LHCN-M2 (cell line): ENCODE data around the gene STAT3. TPM values are rescaled to one million over a fixed set of nuclear protein-coding genes. Genes with fewer than 3 reads are reported as not detected.

Experiments used
- total RNA-seq: library from RNA; depleted of rRNA; stranded (reverse); fragments of >200 nt; gene quantifications from 2 replicates; pipeline ENCODE4 v1.2.3, GENCODE V29; 2014; rRNA removed

STAT3 gene
- total RNA-seq, 1 experiment from 2014 or later, result 60.3 TPM

Other genes with a start within 250 kb of the STAT3 start
- 111 and 139 TPM in 2 replicates for gene RAB5C, start 233.5 kb downstream of the STAT3 start, total RNA-seq
- under 0.01 TPM in 1 of 2 replicates, not detected in the other for gene KCNH4, start 207.3 kb downstream of the STAT3 start, total RNA-seq
- not detected in 2 replicates for gene HCRT, start 203.0 kb downstream of the STAT3 start, total RNA-seq
- 14.6 and 16.8 TPM in 2 replicates for gene GHDC, start 193.9 kb downstream of the STAT3 start, total RNA-seq
- 12.6 and 14.2 TPM in 2 replicates for gene STAT5B, start 112.1 kb downstream of the STAT3 start, total RNA-seq
- gene STAT5A, start 99.9 kb downstream of the STAT3 start, total RNA-seq, result 4.5 and 5.2 TPM in 2 replicates
- 308 and 325 TPM in 2 replicates for gene CAVIN1, start 34.8 kb upstream of the STAT3 start, total RNA-seq
- 38.2 and 43.8 TPM in 2 replicates for gene ATP6V0A1, start 70.4 kb upstream of the STAT3 start, total RNA-seq
- 94.8 and 97.0 TPM in 2 replicates for gene NAGLU, start 147.8 kb upstream of the STAT3 start, total RNA-seq
- gene HSD17B1, start 164.5 kb upstream of the STAT3 start, total RNA-seq, result 0.26 and 0.34 TPM in 2 replicates
- 25.8 and 31.7 TPM in 2 replicates for gene COASY, start 173.7 kb upstream of the STAT3 start, total RNA-seq
- gene MLX, start 178.7 kb upstream of the STAT3 start, total RNA-seq, result 43.5 and 50.9 TPM in 2 replicates
- 23.2 and 32.4 TPM in 2 replicates for gene PSMC3IP, start 189.3 kb upstream of the STAT3 start, total RNA-seq
- gene RETREG3, start 220.9 kb upstream of the STAT3 start, total RNA-seq, result 33.2 and 35.5 TPM in 2 replicates
- gene TUBG1, start 221.2 kb upstream of the STAT3 start, total RNA-seq, result 144 and 154 TPM in 2 replicates